ENCODE data around the gene CLEC3B.
"Not testable (repeated sequence)": the region's sequence is repeated elsewhere in the genome, so short reads cannot be mapped to it uniquely, and the experiment has no call there.

Gene CLEC3B, protein sequence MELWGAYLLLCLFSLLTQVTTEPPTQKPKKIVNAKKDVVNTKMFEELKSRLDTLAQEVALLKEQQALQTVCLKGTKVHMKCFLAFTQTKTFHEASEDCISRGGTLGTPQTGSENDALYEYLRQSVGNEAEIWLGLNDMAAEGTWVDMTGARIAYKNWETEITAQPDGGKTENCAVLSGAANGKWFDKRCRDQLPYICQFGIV

DNA sequence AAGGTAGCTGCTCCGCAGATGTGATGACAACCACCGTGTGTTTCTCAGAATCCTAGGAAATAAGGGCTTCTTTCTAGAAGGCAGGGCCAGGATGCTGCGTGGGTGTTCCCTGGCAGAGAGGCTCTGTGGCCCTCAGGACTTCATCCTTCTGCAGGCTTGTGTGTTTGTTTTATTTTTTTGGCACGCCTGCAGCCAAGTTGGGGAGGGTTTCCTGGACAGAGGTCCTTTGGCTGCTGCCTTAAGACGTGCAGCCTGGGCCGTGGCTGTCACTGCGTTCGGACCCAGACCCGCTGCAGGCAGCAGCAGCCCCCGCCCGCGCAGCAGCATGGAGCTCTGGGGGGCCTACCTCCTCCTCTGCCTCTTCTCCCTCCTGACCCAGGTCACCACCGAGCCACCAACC, at the start of gene CLEC3B:
Gene CLEC3B, plus strand, starts transcription at position 266 of the 400 bp plus-strand sequence. Its CDS starts 60 bp downstream, at position 326.
- DNase-seq (ENCODE audit: low read depth), result no peak

- DNase-seq (ENCODE audit: low read depth), result no peak
These were observed 44.9 kb upstream of the CLEC3B start for GRCh38 chr3:44981220-44981619.

- no peak for DNase-seq (ENCODE audit: low read depth)
These were observed 44.4 kb upstream of the CLEC3B start for GRCh38 chr3:44981751-44982150.

DNA sequence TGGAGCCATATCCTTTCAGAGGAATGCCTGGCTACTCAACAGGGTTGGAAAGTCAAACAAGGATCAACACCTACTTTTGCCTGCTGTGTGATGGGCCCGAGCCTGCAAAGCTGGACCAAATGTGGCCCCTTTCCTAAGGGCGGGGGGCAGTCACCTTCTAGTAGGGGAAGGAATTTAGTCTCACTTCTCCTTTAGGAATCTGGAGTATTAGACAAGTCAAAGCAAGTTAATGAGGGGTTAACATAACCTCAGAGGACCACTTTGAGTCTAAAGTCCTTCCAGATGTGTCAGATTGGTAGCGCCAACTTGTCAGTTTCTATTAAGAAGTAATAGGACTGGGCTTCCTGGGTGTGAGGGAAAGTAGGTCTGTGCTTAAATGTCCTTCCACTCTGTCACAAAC, 43.3 kb upstream of the CLEC3B start:
- DNase-seq (ENCODE audit: low read depth), result no peak

DNA sequence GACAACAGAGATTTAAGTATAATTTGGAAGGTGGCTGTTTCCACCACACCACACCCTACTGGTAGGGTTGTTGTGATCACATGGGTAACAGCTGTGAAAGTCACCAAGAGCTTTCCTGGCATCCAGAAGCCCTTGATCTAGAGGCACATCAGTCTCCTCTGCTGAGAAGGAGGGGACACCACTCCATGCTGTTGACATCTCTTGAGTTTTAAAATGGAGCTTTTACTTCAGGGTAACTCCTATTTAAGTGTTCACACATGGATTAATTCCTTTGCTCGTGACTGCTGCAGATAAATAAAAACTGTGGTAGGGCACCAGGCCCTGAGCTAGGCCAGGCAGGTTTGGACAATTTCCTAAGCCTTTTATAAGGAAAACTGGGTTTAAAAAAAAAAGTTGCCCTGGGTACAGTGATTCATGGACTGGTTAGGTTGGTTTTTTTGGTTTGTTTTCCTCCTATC, 42.6 kb upstream of the CLEC3B start:
- DNase-seq (ENCODE audit: low read depth), result no peak

- DNase-seq (ENCODE audit: low read depth), result no peak
These were observed 41.8 kb upstream of the CLEC3B start for GRCh38 chr3:44984335-44984734.

GRCh38 chr3:44986330-44986729, 39.8 kb upstream of the CLEC3B start:
- DNase-seq (ENCODE audit: low read depth), result not testable (repeated sequence)

DNA sequence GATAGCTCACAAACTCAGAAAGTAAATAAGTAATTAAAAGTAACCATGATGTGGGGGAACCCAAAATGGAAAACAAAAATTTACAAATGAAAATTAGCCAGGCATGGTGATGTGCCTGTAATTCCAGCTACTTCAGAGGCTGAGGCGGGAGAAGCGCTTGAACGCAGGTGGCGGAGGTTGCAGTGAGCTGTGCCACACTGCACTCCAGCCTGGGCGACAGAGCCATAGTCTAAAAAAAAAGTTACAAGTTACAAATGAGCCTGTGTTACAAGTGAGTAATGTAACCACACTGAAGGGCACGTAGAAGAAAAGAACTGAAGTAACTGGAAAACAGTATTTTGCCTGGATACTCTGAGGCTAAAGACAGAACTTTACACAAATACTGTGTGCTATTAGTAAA, 38.8 kb upstream of the CLEC3B start:
- DNase-seq (ENCODE audit: low read depth), result no peak

DNA sequence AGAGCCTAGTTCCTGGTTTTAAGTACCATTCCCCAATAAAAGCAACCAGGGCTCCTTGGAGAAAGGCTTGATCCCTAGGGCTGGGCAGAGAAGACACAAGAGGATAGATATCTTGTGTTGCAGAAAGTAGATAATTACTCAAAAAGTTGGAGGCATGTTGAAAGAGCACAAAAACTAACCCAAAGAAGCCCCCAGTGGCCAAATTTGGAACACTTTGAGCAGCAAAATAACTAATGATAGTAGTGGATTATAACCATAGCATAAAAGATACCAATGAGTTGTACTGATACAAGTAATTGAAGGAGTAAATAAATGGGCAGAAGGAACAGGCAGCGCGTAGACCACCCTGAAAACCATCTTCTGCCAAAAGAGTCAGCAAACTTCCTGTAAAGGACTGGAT, 38.0 kb upstream of the CLEC3B start:
- no peak for DNase-seq (ENCODE audit: low read depth)

GRCh38 chr3:44989141-44989540, 37.0 kb upstream of the CLEC3B start:
- DNase-seq (ENCODE audit: low read depth), result no peak

- no peak for DNase-seq (ENCODE audit: low read depth)
These were observed 36.3 kb upstream of the CLEC3B start for GRCh38 chr3:44989636-44990373.

DNA sequence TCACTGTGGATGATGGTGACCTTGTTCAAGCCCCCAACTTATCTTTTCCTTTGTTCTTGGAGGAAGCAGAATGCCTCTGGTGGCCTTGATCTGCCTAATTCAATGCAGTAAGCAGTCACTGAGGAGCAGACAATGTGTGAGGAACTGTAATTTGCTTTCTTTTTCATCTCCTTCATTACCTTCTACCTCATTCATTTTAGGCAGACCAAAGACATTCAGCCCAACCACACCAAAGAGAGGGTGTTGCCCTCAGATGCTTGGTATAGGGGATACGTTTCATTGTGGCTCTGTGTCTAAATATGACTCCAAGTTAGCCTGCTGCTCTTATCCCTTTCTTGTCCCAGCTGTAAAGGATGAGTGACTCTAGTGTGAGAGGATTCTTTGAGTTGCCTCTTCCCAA, 34.8 kb upstream of the CLEC3B start:
- DNase-seq (ENCODE audit: low read depth), result no peak

DNA sequence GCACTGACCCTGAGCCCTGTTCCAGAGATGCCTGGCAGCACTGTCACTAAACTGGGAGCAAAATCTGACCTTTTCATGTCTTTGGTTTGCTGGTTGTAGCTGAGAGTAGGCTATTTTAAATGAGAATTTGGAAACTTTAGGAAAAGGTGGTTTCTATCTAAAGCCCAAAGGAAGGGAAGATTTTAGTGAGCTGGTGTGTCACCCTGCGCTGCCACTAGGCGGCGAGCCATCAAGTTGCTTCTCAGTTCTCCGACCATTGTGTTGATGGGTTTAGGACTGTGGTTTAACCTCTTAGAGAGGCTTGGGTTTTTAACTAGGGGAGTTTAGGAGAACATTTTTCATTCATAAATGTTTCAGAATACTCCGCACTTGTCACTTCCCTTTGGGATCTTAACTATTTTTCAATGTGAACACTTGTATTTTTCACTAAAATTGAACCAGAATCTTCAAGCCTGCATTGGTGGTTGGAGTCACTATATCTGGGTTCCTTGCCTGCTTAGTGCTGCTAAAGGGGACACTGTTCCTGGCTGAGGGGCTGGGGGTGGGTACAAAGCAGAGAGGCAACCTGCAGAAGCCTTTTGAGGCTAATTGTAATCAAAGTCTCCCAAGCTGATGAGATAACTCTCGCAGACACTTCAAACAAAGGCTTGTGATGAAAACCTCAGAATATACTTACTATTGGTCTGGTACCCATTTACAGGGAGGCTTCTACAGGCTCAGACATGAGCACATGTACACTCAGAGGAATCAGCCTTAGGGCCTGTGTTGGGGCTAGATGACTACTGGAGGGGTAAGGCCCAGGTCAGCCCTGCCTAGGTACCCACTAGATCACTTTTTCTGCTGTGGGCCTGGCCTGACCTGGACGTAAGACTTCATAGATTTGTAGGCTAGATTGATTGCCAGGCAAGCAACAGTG, 33.3 kb upstream of the CLEC3B start:
- no peak for DNase-seq (ENCODE audit: low read depth)

DNA sequence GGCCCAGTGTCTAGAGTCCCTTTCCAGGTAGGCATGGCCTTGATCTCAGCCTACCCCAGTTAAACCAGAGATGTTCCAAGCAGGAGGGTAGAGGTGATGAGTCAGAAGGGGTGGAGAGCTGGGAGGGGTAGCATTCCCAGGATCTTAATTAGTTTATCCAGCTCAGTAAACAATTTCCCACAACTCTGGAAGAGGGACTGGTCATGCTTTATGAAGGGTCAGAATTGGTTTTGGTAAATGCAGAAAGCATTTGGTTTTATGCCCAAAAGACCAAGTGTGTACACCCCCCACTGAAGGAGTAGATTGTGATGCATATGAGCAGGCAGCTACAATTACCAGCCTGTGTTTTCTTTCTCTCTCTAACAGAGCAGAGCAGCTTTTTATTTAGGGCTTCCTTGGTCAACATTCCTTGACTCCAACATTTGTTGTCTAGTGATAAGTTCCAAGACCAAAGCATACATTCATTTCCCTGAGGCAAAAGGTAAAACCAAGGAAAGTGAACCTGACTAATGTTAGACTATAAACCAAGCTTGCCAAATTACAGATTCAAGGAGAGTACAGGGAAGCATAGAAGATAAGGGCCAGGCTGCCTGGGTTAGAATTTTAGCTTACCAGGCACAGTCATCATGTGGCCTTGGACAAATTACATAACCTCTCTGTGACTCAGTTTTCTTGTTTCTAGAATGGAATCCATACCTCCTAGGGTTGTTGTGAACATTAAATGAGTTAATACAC, 32.5 kb upstream of the CLEC3B start:
- DNase-seq (ENCODE audit: low read depth), result peak; percentile 55

DNA sequence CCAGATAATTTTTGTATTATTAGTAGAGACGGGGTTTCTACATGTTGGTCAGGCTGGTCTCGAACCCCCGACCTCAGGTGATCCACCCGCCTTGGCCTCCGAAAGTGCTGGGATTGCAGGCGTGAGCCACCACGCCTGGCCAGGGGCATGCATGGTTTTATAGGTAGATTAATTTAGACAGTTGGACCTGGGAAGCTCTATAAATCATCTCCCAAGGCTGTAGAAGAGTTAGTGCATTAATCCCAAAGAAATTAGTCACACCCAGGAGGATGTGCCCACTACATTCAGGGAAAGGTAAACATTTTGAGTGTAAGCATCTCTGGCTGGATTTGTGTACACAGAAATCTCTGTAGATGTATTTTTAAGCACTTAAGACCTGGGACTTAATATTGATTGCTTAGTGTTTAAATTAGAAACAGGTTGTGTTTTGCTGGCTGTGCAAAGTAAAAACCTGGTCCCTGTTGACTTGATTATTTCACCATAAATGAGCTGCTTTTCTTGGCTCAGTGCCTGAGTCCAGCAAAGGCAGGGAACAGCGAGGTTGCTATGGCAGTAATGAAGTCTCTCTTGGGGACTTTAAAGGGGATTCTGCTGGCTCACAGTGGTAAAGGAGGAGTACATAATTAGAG, 30.8 kb upstream of the CLEC3B start:
- peak; percentile 75 for DNase-seq (ENCODE audit: low read depth)

GRCh38 chr3:44996556-44996969, 29.5 kb upstream of the CLEC3B start:
- DNase-seq (ENCODE audit: low read depth), result no peak

DNA sequence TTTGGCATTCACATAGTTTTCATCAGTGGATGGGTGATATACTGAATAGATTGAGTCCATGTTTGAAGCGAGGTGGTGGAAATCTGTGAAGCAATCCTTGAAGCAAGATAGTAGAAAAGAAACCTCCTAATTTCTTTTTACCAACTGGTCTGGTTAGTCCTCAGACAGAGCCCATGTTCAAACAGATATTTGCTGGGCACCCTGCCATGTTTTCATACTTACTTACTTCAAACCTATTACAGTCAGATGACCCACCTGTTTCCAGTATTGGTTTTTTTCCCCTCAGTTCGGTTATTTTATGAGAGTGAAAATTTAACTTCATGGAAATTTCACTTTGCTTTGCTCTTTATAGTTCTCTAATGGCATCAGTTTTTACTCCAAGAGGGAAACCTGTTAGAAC, 26.3 kb upstream of the CLEC3B start:
- DNase-seq (ENCODE audit: low read depth), result no peak

- no peak for DNase-seq (ENCODE audit: low read depth)
These were observed 25.3 kb upstream of the CLEC3B start for GRCh38 chr3:45000823-45001222.

GRCh38 chr3:45001738-45002137, 24.4 kb upstream of the CLEC3B start:
- no peak for DNase-seq (ENCODE audit: low read depth)

GRCh38 chr3:45002139-45002660, 23.9 kb upstream of the CLEC3B start:
- DNase-seq (ENCODE audit: low read depth), result no peak

GRCh38 chr3:45002720-45003119, 23.4 kb upstream of the CLEC3B start:
- no peak for DNase-seq (ENCODE audit: low read depth)
